Endothelial cell of umbilical vein (primary cell): ENCODE results near the gene LTBP1. TPM values are rescaled to one million over a fixed set of nuclear protein-coding genes. Genes with fewer than 3 reads are reported as not detected.

ENCODE experiments used
- BruUV-seq: library from RNA; stranded (reverse); fragments of 400-500 nt; replicated peaks from 2 replicates; lab custom pipeline; 2021; lab: Mats Ljungman, UMichigan
- CTCF ChIA-PET: fragments of 300-600, 350-600 bp; sonication (Branson Sonifier 250); formaldehyde crosslinking; loops from one replicate; lab custom pipeline; 2021; ENCODE audit warnings: antibody characterized with exemption, inconsistent platforms; lab: Charles Lee
- POLR2A ChIA-PET: fragments of 300-600, 350-600 bp; sonication (Branson Sonifier 250); formaldehyde crosslinking; loops from one replicate; lab custom pipeline; 2021; ENCODE audit warnings: antibody characterized with exemption, inconsistent platforms; lab: Charles Lee
- DNase-seq: peaks from one replicate; pipeline ENCODE4 v3.0.0-alpha.2; 2011; ENCODE audit warnings: low read depth, low spot score
- FAIRE-seq: peaks from 2 replicates; lab custom pipeline; 2011; peaks lifted over from hg19 to GRCh38; lab: Jason Lieb, UNC
- H2AFZ ChIP-seq: 2 replicates; pipeline ENCODE4 v1.6.0; 2012; ENCODE audit warnings: low read depth, low read length, control low read depth, inconsistent platforms
- H3K27ac ChIP-seq: 2 replicates; pipeline ENCODE4 v1.5.1; 2011; ENCODE audit warnings: low read depth, mild to moderate bottlenecking, control low read depth, low read length, moderate library complexity; ENCODE audit not compliant: insufficient read depth
- H3K27me3 ChIP-seq, 2 experiments: 2 replicates each; pipeline versions ENCODE4 v1.6.0 to v1.6.1; 2011; ENCODE audit warnings: low read length in 2 of 2, mixed read lengths in 1 of 2; ENCODE audit not compliant: control insufficient read depth in 2 of 2, insufficient read depth in 2 of 2
- H3K36me3 ChIP-seq, 2 experiments: 2 replicates in 1 of 2; 3 replicates in 1 of 2; pipeline ENCODE4 v1.5.1; 2011; ENCODE audit warnings: low read length in 2 of 2, mild to moderate bottlenecking in 1 of 2, moderate library complexity in 1 of 2; ENCODE audit not compliant: control insufficient read depth in 2 of 2, insufficient read depth in 2 of 2; ENCODE audit errors: extremely low read depth in 1 of 2
- H3K4me1 ChIP-seq: 3 replicates; pipeline ENCODE4 v1.5.1; 2011; ENCODE audit warnings: mild to moderate bottlenecking, low read length; ENCODE audit not compliant: control insufficient read depth, insufficient read depth; ENCODE audit errors: extremely low read depth
- H3K4me2 ChIP-seq: 2 replicates; pipeline ENCODE4 v1.6.1; 2011; ENCODE audit warnings: low read length, control low read depth, mixed read lengths; ENCODE audit not compliant: insufficient read depth
- H3K4me3 ChIP-seq, 3 experiments: fragments of 200-600 bp in 1 of 3; sonication (generic), shearing (Covaris generic) in 1 of 3; replicated peaks in 1 of 3; 2 replicates each; pipeline ENCODE4 v1.5.1; 2011 to 2016; ENCODE audit warnings: control low read depth in 3 of 3, low read length in 3 of 3, mild to moderate bottlenecking in 2 of 3, inconsistent platforms in 1 of 3, low read depth in 1 of 3, moderate library complexity in 1 of 3; ENCODE audit not compliant: insufficient read depth in 1 of 3
- H3K79me2 ChIP-seq: 2 replicates; pipeline ENCODE4 v1.6.0; 2012; ENCODE audit warnings: low read length, inconsistent platforms; ENCODE audit not compliant: control insufficient read depth, insufficient read depth
- H3K9ac ChIP-seq: replicated peaks from 2 replicates; pipeline ENCODE3; 2011; ENCODE audit warnings: low read length, control low read depth; ENCODE audit not compliant: insufficient read depth; ENCODE audit errors: extremely low read depth
- H3K9me1 ChIP-seq: replicated peaks from 3 replicates; pipeline ENCODE4 v1.6.0; 2011; ENCODE audit warnings: mild to moderate bottlenecking, low read length; ENCODE audit not compliant: control insufficient read depth, insufficient read depth; ENCODE audit errors: extremely low read depth
- H3K9me3 ChIP-seq: replicated peaks from 2 replicates; pipeline ENCODE4 v1.5.1; 2012; ENCODE audit warnings: low read length, inconsistent platforms; ENCODE audit not compliant: control insufficient read depth, insufficient read depth
- H4K20me1 ChIP-seq: replicated peaks from 2 replicates; pipeline ENCODE3; 2011; ENCODE audit warnings: mild to moderate bottlenecking, low read length; ENCODE audit not compliant: control insufficient read depth, insufficient read depth; ENCODE audit errors: extremely low read depth
- EZH2 ChIP-seq: IDR thresholded peaks from 2 replicates; pipeline ENCODE4 v1.6.1; 2012; ENCODE audit warnings: borderline replicate concordance, low read depth, mild to moderate bottlenecking, moderate library complexity, low read length, inconsistent platforms; ENCODE audit not compliant: severe bottlenecking
- FOS ChIP-seq: IDR thresholded peaks from 2 replicates; pipeline ENCODE4 v1.6.1; 2011; ENCODE audit warnings: mild to moderate bottlenecking, low read length, moderate library complexity, borderline replicate concordance; ENCODE audit not compliant: insufficient read depth
- GATA2 ChIP-seq: IDR thresholded peaks from 2 replicates; pipeline ENCODE4 v1.7.0; 2011; ENCODE audit warnings: low read depth, mild to moderate bottlenecking, moderate library complexity, mixed read lengths, low read length; ENCODE audit not compliant: insufficient read length, insufficient read depth
- JUN ChIP-seq: IDR thresholded peaks from 2 replicates; pipeline ENCODE4 v1.6.1; 2011; ENCODE audit warnings: borderline replicate concordance, low read depth; ENCODE audit not compliant: insufficient read length, insufficient read depth
- MYC ChIP-seq: IDR thresholded peaks from one replicate; pipeline ENCODE4 v1.6.1; 2011; ENCODE audit warnings: mild to moderate bottlenecking, low read depth, low read length
- POLR2A ChIP-seq: IDR thresholded peaks from 2 replicates; pipeline ENCODE4 v1.6.1; 2012; ENCODE audit warnings: low read depth, mild to moderate bottlenecking, control low read depth, low read length
- POLR2AphosphoS5 ChIP-seq: IDR thresholded peaks from 2 replicates; pipeline ENCODE4 v1.6.1; 2012; ENCODE audit warnings: low read depth, mild to moderate bottlenecking, control low read depth, low read length, moderate library complexity; ENCODE audit not compliant: insufficient read depth
- dilution Hi-C: fragments of 300-500 bp; cut with MboI; formaldehyde crosslinking; loops from one replicate; pipeline ENCODE4 v1.15.0; 2019; ENCODE audit warnings: low sequenced_read_pairs; ENCODE audit not compliant: extremely low pct_ligation_motif_present
- intact Hi-C: fragments of 100-400 bp; cut with micrococcal nuclease; formaldehyde crosslinking; loops from one replicate; pipeline ENCODE4 v1.10.0; 2022
- polyA plus RNA-seq, 4 experiments: library from polyadenylated mRNA; depleted of rRNA in 3 of 4; stranded (reverse) in 3 of 4; unstranded in 1 of 4; fragments of >200 nt; gene quantifications; 2 replicates each; pipeline versions ENCODE4 v1.2.1 to v1.2.3, GENCODE V29; 2011 to 2012; ENCODE audit warnings: missing spikeins in 1 of 4
- total RNA-seq: library from RNA; stranded (reverse); gene quantifications from 2 replicates; pipeline ENCODE4 v1.2.3, GENCODE V29; 2021
- TF ChIP-seq, protein P1 (sequence below): IDR thresholded peaks from 2 replicates; pipeline ENCODE4 v1.6.1; 2011; ENCODE audit not compliant: insufficient read depth, insufficient read length
- TF ChIP-seq, protein P2 (sequence below), 2 donors: IDR thresholded peaks; 1 replicate in 1 of 2; 2 replicates in 1 of 2; pipeline ENCODE4 v1.5.1; 2011; ENCODE audit warnings: low read length in 2 of 2, mild to moderate bottlenecking in 2 of 2, moderate library complexity in 2 of 2, control low read depth in 1 of 2, inconsistent platforms in 1 of 2, low read depth in 1 of 2; ENCODE audit not compliant: insufficient read depth in 1 of 2; ENCODE audit errors: extremely low read depth in 1 of 2

LTBP1 gene
- total and polyA plus RNA-seq, 2 donors (not counting 3 experiments of a cell fraction or from before 2014, with no cell fraction given): 57.4 to 68.2 TPM

DNA sequence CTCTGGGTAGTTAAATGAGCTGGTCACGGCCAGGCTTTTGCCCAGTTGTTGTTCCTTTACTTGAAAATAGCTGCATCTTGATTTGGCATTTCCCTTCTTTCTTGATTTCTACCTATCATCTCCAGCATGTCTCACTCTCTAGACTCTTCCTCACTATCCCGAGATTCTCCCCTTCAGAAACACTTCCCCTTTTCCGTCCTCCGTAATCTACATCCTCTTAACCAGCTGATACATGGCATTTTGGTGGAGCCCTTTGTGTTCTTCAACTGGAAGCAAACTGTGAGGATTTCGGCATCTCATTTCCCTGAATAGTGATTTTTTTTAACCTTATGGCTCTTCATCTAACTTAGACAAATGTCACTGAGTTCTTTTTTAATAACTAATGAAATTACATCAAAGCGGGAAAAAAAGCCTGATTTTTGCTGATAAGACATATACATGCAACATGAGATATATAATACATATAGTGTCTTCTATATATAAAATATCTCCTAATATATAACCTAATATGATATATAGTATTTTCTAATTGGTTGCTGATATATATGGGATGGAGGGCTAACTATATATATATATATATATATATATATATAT lies 309.5 kb downstream of the LTBP1 start:
- no peak for FAIRE-seq
- CTCF ChIA-PET: interaction anchor here (0.7 to 1.5 kb wide), 3 partner anchors 8 to 165 kb away, joined by 3 read pairs; no protein-coding TSS in a partner anchor
- Histone ChIP-seq H3K4me1 (no peaks in the 10 kb centered on the region), H3K36me3 (peaks cover 0 to 2% of the 10 kb centered on the region in 2 experiments), H3K9ac (no peak overlapping the region), H3K27me3 (no peaks in the 10 kb centered on the region), H3K27ac (no peak overlapping the region), H4K20me1 (no peaks in the 10 kb centered on the region), H3K4me2 (no peak overlapping the region), H3K79me2 (no peaks in the 10 kb centered on the region), H3K9me3 (no peaks in the 10 kb centered on the region), H3K9me1 (no peaks in the 10 kb centered on the region), H3K4me3 (no peak overlapping the region), H2AFZ (no peak overlapping the region)
- no TSS peak for BruUV-seq
- TF ChIP-seq EZH2: no peak
- dilution Hi-C loops (no loop called here), intact Hi-C loops (no loop called here)
- no peak for DNase-seq
- POLR2A ChIA-PET: no interaction called here

DNA sequence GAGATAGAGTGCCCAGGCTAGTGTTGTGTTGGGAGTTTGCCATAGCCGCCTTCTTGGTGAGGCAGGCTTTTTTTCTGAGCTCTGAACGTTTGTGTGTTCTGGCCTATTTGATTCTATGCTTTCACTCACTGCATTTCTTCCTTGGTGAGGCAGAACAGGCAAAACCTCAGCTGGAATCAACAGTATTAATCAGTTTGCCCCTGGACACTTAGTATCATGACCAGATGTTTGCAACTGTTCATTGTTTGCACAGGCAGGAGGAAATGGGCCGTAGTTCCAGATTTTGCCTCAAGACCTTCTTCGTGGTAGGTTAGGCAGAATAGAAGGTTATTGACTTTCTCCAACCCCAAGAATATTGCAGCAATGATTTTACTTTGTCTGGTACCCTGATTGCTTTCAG lies 311.6 kb downstream of the LTBP1 start:
- H3K4me2 ChIP-seq: no peak overlapping the region
- POLR2A ChIA-PET: no interaction called here
- no peak overlapping the region for H3K9ac ChIP-seq
- no peaks in the 10 kb centered on the region for H3K27me3 ChIP-seq
- DNase-seq (no peak), FAIRE-seq (no peak)
- H2AFZ ChIP-seq: no peak overlapping the region
- no peaks in the 10 kb centered on the region for H3K9me3 ChIP-seq
- H3K9me1 ChIP-seq: no peaks in the 10 kb centered on the region
- no TSS peak for BruUV-seq
- intact Hi-C loops (no loop called here), dilution Hi-C loops (no loop called here)
- no peaks in the 10 kb centered on the region for H4K20me1 ChIP-seq
- no peaks in the 10 kb centered on the region for H3K36me3 ChIP-seq
- H3K79me2 ChIP-seq: no peaks in the 10 kb centered on the region
- TF ChIP-seq, protein P1, sequence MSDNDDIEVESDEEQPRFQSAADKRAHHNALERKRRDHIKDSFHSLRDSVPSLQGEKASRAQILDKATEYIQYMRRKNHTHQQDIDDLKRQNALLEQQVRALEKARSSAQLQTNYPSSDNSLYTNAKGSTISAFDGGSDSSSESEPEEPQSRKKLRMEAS: no peak
- TF ChIP-seq MYC (no peak), JUN (no peak), POLR2AphosphoS5 (no peak), GATA2 (no peak), FOS (no peak), POLR2A (no peak), EZH2 (no peak)
- TF ChIP-seq, protein P2, sequence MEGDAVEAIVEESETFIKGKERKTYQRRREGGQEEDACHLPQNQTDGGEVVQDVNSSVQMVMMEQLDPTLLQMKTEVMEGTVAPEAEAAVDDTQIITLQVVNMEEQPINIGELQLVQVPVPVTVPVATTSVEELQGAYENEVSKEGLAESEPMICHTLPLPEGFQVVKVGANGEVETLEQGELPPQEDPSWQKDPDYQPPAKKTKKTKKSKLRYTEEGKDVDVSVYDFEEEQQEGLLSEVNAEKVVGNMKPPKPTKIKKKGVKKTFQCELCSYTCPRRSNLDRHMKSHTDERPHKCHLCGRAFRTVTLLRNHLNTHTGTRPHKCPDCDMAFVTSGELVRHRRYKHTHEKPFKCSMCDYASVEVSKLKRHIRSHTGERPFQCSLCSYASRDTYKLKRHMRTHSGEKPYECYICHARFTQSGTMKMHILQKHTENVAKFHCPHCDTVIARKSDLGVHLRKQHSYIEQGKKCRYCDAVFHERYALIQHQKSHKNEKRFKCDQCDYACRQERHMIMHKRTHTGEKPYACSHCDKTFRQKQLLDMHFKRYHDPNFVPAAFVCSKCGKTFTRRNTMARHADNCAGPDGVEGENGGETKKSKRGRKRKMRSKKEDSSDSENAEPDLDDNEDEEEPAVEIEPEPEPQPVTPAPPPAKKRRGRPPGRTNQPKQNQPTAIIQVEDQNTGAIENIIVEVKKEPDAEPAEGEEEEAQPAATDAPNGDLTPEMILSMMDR (IDR thresholded peaks at IDR 0.05; ENCODE audit: extremely low read depth in 1 of 2, insufficient read depth in 1 of 2, low read depth in 1 of 2, low read length in 2 of 2): no peak
- H3K4me3 ChIP-seq: no peak overlapping the region
- CTCF ChIA-PET: interaction anchor here (0.7 kb wide), 1 partner anchor 93 kb away, joined by 3 read pairs; no protein-coding TSS in a partner anchor
- H3K4me1 ChIP-seq: no peaks in the 10 kb centered on the region
- no peak overlapping the region for H3K27ac ChIP-seq
